CD1c-positive myeloid dendritic cell (primary cell): ENCODE data around the gene HPS6.
"Not testable (repeated sequence)": the region's sequence is repeated elsewhere in the genome, so short reads cannot be mapped to it uniquely, and the experiment has no call there.

Experiments used
- DNase-seq: peaks from one replicate; pipeline ENCODE4 v3.0.0-alpha.2; 2016; ENCODE audit errors: extremely low spot score

The HPS6 gene

GRCh38 chr10:102064868-102065560, at the start of gene HPS6:
HPS6 (plus strand) TSS chr10:102065349; CDS start chr10:102065475, 126 bp downstream.
- peak; percentile 95 for DNase-seq

- DNase-seq, result no peak
These were observed 48.7 kb upstream of the HPS6 start for GRCh38 chr10:102016416-102016815.

- DNase-seq, result no peak
These were observed 47.9 kb upstream of the HPS6 start for GRCh38 chr10:102017295-102017694.

- no peak for DNase-seq
These were observed 44.2 kb upstream of the HPS6 start for GRCh38 chr10:102020938-102021337.

- peak; percentile 80 for DNase-seq
These were observed 40.4 kb upstream of the HPS6 start for GRCh38 chr10:102024799-102025198.

- no peak for DNase-seq
These were observed 37.9 kb upstream of the HPS6 start for GRCh38 chr10:102027261-102027660.

GRCh38 chr10:102033787-102034186, 31.4 kb upstream of the HPS6 start:
- DNase-seq, result no peak

GRCh38 chr10:102035807-102036206, 29.3 kb upstream of the HPS6 start:
- DNase-seq, result not testable (repeated sequence)

- no peak for DNase-seq
These were observed 26.7 kb upstream of the HPS6 start for GRCh38 chr10:102038410-102038809.

- DNase-seq, result no peak
These were observed 24.7 kb upstream of the HPS6 start for GRCh38 chr10:102040305-102041050.

- no peak for DNase-seq
These were observed 19.9 kb upstream of the HPS6 start for GRCh38 chr10:102045292-102045691.

GRCh38 chr10:102046095-102046494, 19.1 kb upstream of the HPS6 start:
- DNase-seq, result no peak

GRCh38 chr10:102054881-102055646, 10.1 kb upstream of the HPS6 start:
- DNase-seq, result peak; percentile 74

- peak; percentile 96 for DNase-seq
These were observed 9.3 kb upstream of the HPS6 start, which contains the start of gene ARMH3 for GRCh38 chr10:102055647-102056419. ARMH3 (minus strand) TSS chr10:102056173; CDS start chr10:102040114, 16,059 bp downstream.

- no peak for DNase-seq
These were observed 5.2 kb upstream of the HPS6 start for GRCh38 chr10:102059987-102060386.

GRCh38 chr10:102064503-102064867, 664 bp upstream of the HPS6 start:
- DNase-seq, result no peak

- peak; percentile 29 for DNase-seq
These were observed 631 bp downstream of the HPS6 start for GRCh38 chr10:102065561-102066398.

- no peak for DNase-seq
These were observed 1.4 kb downstream of the HPS6 start for GRCh38 chr10:102066399-102067088.

GRCh38 chr10:102067091-102067916, 2.2 kb downstream of the HPS6 start:
- DNase-seq, result no peak
